Coronary artery (tissue), 2 donors: Measurements from ENCODE around the gene GPHB5.
"Not testable (repeated sequence)": the region's sequence is repeated elsewhere in the genome, so short reads cannot be mapped to it uniquely, and the experiment has no call there.

ENCODE experiments used
- DNase-seq: peaks from one replicate; pipeline ENCODE4 v3.0.0-alpha.2; 2017; ENCODE audit warnings: low spot score
- H3K27ac ChIP-seq, 2 donors: fragments of 200-600 bp; sonication (generic); one replicate each; pipeline ENCODE4 v1.5.1; 2016 to 2019
- H3K4me3 ChIP-seq: fragments of 200-600 bp; sonication (generic); 2 replicates; pipeline ENCODE4 v1.5.1; 2016; ENCODE audit warnings: mild to moderate bottlenecking, moderate library complexity
- TF ChIP-seq, protein P1 (sequence below): fragments of 200-600 bp; sonication (generic); IDR thresholded peaks from one replicate; pipeline ENCODE4 v1.5.1; 2019; ENCODE audit warnings: antibody characterized with exemption

GPHB5 gene

GRCh38 chr14:63283884-63284248 lies 34.9 kb downstream of the GPHB5 start:
- Histone ChIP-seq H3K4me3 (no peak overlapping the region), H3K27ac (no peak overlapping the region)
- TF ChIP-seq, protein P1, sequence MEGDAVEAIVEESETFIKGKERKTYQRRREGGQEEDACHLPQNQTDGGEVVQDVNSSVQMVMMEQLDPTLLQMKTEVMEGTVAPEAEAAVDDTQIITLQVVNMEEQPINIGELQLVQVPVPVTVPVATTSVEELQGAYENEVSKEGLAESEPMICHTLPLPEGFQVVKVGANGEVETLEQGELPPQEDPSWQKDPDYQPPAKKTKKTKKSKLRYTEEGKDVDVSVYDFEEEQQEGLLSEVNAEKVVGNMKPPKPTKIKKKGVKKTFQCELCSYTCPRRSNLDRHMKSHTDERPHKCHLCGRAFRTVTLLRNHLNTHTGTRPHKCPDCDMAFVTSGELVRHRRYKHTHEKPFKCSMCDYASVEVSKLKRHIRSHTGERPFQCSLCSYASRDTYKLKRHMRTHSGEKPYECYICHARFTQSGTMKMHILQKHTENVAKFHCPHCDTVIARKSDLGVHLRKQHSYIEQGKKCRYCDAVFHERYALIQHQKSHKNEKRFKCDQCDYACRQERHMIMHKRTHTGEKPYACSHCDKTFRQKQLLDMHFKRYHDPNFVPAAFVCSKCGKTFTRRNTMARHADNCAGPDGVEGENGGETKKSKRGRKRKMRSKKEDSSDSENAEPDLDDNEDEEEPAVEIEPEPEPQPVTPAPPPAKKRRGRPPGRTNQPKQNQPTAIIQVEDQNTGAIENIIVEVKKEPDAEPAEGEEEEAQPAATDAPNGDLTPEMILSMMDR = no peak
- DNase-seq = no peak

DNA sequence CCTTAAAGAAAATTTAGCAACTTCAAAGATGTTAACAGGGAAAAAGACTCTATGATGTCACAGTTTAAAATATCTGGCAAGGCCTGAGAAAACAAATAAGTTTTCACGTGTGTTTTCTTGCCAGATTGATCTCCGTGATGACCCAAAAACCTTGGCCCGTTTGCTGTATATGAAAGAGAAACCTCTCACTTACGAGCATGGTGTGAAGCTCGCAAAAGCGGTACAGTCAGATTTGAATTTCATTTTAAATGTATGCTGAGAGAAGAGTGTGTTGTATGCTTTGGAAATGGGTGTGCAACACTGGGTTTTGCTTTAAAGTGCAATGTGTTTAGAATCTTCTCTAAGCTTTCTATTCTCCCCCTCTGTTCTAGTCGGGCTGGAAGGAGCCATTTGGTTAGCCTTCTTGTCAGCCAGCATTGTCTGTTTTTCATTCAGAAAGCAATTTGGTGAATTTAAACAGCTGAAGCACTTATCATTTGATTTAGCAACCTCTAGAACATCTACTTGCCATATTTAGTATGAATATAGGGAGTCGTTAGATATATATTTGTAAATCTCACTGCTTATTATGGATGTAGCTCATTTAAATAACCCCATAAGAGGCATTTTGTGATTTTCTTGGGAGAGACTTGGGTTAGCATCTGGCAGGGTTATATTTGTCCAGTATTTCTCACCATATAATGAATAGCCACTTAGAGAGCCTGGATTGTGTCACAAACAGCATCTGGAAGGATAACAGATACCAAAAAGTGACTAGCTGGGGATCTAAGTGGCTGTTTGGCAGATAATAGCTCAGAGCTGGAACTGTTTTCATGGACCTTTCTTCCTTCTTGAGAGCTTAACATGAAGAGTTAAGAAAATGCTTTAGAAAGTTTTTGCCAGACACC lies 35.5 kb downstream of the GPHB5 start:
- no peak overlapping the region for H3K27ac ChIP-seq
- no peak overlapping the region for H3K4me3 ChIP-seq
- TF ChIP-seq, protein P1 = no peak
- no peak for DNase-seq

DNA sequence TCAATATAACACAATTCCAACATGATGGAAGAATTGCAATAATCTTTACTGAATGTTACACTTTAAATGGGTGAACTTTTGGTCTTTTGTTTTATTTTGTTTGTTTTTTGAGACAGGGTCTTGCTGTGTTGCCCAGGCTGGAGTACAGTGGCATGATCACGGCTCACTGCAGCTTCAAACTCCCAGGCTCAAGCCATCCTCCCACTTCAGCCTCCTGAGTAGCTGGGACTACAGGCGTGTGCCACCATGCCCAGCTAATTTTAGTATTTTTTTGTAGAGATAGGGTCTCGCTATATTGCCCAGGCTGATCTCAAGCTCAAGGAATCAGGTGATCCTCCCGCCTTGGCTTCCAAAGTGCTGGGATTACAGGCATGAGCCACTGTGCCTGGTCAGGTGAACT lies 38.8 kb downstream of the GPHB5 start:
- not testable (repeated sequence) for DNase-seq

DNA sequence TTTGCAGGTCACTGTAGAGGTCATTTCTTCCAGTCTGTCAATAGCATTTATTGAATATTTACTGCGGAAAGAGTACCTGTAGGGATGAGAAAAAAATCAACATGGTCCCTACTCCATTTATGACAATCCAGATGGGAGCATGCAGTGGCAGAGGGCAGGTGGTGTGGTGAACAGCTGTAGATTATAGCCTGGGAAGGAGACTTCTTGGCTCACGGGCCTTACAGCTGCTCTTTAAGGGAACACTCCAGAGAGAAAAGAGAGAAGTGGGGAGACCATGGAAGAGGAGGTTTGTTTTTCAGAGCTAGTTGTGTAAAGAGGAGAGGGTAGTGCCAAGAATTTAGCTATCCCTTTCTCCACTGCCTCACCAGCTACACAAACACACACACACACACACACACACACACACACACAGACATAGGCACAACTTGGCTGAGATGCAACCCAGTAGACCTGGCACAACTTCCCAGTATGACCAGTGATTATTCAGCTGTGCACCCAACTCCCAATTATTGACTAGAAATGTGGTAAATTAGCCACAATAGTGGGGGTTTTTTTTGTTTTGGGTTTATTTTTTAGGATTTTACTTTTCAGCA lies 41.0 kb downstream of the GPHB5 start:
- H3K27ac ChIP-seq = no peak overlapping the region
- TF ChIP-seq, protein P1 = no peak
- no peak for DNase-seq
- no peak overlapping the region for H3K4me3 ChIP-seq

More for the DNA sequence above, 38.8 kb downstream of the GPHB5 start:
- H3K27ac ChIP-seq, H3K4me3 ChIP-seq: not testable (repeated sequence)

GRCh38 chr14:63276492-63277342 lies 42.0 kb downstream of the GPHB5 start:
- no peak for DNase-seq
- TF ChIP-seq, protein P1 = peak; percentile 61
- H3K27ac ChIP-seq = no peak overlapping the region
- no peak overlapping the region for H3K4me3 ChIP-seq

GRCh38 chr14:63276016-63276415 lies 42.7 kb downstream of the GPHB5 start:
- TF ChIP-seq, protein P1 = no peak
- DNase-seq = no peak
- H3K4me3 ChIP-seq = no peak overlapping the region
- H3K27ac ChIP-seq = no peak overlapping the region

GRCh38 chr14:63275611-63276010 lies 43.1 kb downstream of the GPHB5 start:
- H3K27ac ChIP-seq = no peak overlapping the region
- H3K4me3 ChIP-seq = no peak overlapping the region
- TF ChIP-seq, protein P1 = no peak
- no peak for DNase-seq
